Stimulated activated effector memory CD8-positive, alpha-beta T cell treated with anti-CD3 and anti-CD28 coated beads, Interleukin-12 subunit alpha, Interleukin-12 subunit beta, amount 100 ng/mL, for 72 hours (primary cell): ENCODE data around the gene ZBTB11.
"Not testable (repeated sequence)": the region's sequence is repeated elsewhere in the genome, so short reads cannot be mapped to it uniquely, and the experiment has no call there.

Experiments
- ATAC-seq: fragments of 150-1000 bp; cut with Tn5 transposase; 2 replicates; pipeline ENCODE4 v1.10.0; 2021
- DNase-seq, 2 donors: peaks; one replicate each; pipeline ENCODE4 v3.0.0; 2021 to 2022; ENCODE audit warnings: low spot score in 2 of 2
- H3K27ac Mint-ChIP-seq: one replicate; pipeline ENCODE4 v1.8.0; 2022; ENCODE audit warnings: mild to moderate bottlenecking, mixed read lengths
- H3K36me3 Mint-ChIP-seq: one replicate; pipeline ENCODE4 v1.8.0; 2022; ENCODE audit warnings: mild to moderate bottlenecking, mixed read lengths
- H3K4me1 Mint-ChIP-seq: one replicate; pipeline ENCODE4 v1.8.0; 2022; ENCODE audit warnings: mixed read lengths
- H3K4me3 Mint-ChIP-seq: one replicate; pipeline ENCODE4 v1.8.0; 2022; ENCODE audit warnings: mild to moderate bottlenecking, mixed read lengths
- H3K9me3 Mint-ChIP-seq: one replicate; pipeline ENCODE4 v1.8.0; 2022; ENCODE audit warnings: mixed read lengths

ZBTB11 gene, protein sequence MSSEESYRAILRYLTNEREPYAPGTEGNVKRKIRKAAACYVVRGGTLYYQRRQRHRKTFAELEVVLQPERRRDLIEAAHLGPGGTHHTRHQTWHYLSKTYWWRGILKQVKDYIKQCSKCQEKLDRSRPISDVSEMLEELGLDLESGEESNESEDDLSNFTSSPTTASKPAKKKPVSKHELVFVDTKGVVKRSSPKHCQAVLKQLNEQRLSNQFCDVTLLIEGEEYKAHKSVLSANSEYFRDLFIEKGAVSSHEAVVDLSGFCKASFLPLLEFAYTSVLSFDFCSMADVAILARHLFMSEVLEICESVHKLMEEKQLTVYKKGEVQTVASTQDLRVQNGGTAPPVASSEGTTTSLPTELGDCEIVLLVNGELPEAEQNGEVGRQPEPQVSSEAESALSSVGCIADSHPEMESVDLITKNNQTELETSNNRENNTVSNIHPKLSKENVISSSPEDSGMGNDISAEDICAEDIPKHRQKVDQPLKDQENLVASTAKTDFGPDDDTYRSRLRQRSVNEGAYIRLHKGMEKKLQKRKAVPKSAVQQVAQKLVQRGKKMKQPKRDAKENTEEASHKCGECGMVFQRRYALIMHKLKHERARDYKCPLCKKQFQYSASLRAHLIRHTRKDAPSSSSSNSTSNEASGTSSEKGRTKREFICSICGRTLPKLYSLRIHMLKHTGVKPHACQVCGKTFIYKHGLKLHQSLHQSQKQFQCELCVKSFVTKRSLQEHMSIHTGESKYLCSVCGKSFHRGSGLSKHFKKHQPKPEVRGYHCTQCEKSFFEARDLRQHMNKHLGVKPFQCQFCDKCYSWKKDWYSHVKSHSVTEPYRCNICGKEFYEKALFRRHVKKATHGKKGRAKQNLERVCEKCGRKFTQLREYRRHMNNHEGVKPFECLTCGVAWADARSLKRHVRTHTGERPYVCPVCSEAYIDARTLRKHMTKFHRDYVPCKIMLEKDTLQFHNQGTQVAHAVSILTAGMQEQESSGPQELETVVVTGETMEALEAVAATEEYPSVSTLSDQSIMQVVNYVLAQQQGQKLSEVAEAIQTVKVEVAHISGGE

DNA sequence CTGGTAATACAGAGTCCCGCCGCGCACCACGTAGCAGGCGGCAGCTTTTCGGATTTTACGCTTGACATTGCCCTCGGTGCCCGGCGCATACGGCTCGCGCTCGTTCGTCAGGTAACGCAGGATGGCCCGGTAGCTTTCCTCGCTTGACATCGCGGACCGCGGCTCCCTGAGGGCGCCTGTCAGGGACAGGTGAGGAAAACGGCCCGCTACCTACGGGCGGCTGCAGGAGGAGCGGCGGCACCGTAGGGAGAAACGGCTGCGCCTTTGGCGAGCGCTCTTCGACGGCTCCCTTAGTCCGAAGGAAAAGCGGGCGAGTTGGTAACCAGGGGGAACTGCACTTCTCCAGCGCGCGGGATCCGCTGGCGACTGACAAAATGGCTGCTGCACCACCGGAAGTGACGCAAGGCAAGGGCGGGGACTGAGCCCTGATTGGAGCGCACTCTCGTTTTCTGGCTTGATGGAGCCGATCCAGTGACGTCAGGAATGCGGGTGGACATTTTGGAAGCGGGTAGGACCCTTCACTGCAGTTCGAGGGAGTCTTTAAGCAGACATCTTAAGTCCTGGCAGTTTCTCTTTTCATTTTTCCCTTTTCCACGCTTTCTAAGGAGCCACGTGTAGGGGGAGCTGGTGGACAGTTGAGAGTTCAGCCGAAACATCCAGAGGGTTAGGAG lies at the start of gene ZBTB11:
TSS of gene ZBTB11 (minus strand) at position 368 of the 671 bp plus-strand sequence. CDS start at position 150, 218 bp downstream.
- H3K4me3 Mint-ChIP-seq = peak within 1 kb of the TSS; percentile 94
- peaks cover 45% of the 10 kb centered on the region for H3K4me1 Mint-ChIP-seq
- peaks cover 72% of the 10 kb centered on the region for H3K36me3 Mint-ChIP-seq
- DNase-seq (peak; percentile 96 to 100), ATAC-seq (peak; percentile 80)
- no peaks in the 10 kb centered on the region for H3K9me3 Mint-ChIP-seq
- H3K27ac Mint-ChIP-seq = peak within 1 kb of the TSS; percentile 91

DNA sequence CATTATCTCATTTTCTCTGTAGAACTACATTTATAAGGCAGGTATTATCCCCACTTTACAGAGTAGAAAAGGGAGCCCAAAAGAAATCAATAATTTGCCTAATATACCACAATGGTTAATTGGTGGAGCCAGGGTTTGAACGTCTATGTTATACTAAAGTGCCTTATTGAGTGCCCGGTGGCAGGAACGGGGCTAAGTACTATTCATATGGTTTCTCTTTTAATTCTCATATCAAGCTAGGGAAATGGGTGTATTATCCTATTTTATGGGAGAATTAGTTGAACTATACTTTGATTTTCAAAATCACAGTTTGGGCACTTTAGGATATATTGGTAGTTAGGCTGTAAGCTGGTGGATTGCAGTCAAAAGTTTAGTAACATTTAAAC lies 49.0 kb upstream of the ZBTB11 start:
- DNase-seq (no peak), ATAC-seq (no peak)
- Mint-ChIP-seq H3K36me3 (peaks cover 54% of the 10 kb centered on the region), H3K4me1 (peaks cover 24% of the 10 kb centered on the region), H3K27ac (peak overlapping the region; percentile 92), H3K4me3 (peak overlapping the region; percentile 94), H3K9me3 (no peaks in the 10 kb centered on the region)

DNA sequence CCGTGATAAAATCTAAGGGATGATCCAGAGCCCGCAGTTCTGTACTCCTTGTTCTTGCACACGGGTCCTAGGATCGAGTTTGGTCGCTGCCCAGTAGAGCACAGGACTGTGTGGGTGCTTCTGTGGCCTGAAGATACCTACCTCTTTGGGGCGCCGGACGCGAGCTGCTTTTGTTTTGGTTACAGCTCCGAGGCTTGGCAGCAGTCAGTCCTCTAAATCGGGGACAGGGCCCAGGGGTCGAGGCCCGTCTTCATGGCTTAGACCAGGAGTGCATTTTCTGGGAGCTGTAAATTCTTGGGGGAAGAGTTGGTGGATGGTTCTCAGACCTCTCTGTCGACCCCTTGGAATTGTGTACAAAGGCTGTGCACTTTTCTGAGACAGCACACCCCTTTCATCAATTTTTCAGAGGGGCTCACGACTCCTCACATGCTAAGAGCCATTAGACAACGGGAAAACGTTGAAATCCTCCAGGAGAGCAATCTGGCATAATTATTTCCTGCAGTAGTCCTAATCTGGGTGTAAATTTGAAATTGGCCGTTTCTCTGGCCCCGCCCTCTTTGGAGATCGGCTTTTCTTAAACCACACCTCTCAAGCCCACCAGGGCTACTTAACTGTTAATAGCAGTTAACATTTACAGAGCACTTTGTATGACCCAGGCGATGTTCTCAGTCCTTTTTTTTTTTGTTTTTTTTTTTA lies 48.4 kb upstream of the ZBTB11 start:
- peak overlapping the region; percentile 94 for H3K4me3 Mint-ChIP-seq
- peaks cover 28% of the 10 kb centered on the region for H3K4me1 Mint-ChIP-seq
- ATAC-seq (peak; percentile 37), DNase-seq (peak in 1 of 2 donors; percentile 21)
- peaks cover 49% of the 10 kb centered on the region for H3K36me3 Mint-ChIP-seq
- H3K9me3 Mint-ChIP-seq = no peaks in the 10 kb centered on the region
- H3K27ac Mint-ChIP-seq = peak overlapping the region; percentile 92

DNA sequence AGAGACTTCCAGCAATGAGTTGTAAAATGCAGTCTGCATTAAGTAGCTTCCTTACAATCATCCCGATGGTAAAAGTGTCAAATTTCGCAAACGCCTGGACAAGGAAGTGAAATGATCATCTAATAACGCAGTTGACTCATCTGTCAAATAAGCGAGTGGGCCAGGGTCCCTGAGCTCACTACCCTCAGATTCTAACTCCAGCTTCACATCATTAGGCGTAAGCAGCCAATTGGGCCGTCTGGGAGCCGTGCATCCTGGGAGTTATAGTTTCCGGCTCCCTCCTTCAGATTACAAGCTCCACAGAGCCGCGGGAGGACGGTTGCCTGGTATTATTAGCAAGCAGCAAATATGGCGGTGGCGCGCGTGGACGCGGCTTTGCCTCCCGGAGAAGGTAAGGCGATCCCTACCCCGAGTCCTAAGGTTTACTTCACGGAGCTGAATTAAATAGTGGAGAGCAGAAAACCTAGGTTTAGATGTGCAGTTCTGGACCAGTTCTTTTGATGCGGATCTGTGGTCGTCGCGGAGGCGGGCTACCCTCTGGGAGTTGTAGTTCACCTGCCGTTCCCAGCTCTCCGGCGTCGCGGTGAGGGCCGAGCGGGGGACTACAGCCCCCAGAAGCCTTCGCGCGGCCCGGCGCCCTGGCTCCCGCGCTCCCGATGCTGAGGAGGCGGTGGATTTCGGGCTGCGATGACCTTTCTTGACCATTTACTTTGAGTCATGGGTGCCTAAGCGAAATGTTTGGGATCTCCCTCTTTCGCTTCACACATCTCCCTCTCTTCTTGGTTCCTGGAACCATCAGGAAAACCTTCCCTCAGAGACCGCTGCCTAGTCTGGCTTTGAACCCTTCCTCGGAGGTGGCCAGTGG lies 47.6 kb upstream of the ZBTB11 start, which contains the start of gene CEP97:
TSS of gene CEP97 (plus strand) at position 286 of the 865 bp plus-strand sequence. CDS start at position 349, 63 bp downstream.
- Mint-ChIP-seq H3K36me3 (peaks cover 41% of the 10 kb centered on the region), H3K9me3 (no peaks in the 10 kb centered on the region), H3K4me1 (peaks cover 28% of the 10 kb centered on the region), H3K4me3 (peak within 1 kb of the TSS; percentile 94), H3K27ac (peak within 1 kb of the TSS; percentile 92)
- DNase-seq = peak; percentile 80 to 93
- ATAC-seq = peak; percentile 98

DNA sequence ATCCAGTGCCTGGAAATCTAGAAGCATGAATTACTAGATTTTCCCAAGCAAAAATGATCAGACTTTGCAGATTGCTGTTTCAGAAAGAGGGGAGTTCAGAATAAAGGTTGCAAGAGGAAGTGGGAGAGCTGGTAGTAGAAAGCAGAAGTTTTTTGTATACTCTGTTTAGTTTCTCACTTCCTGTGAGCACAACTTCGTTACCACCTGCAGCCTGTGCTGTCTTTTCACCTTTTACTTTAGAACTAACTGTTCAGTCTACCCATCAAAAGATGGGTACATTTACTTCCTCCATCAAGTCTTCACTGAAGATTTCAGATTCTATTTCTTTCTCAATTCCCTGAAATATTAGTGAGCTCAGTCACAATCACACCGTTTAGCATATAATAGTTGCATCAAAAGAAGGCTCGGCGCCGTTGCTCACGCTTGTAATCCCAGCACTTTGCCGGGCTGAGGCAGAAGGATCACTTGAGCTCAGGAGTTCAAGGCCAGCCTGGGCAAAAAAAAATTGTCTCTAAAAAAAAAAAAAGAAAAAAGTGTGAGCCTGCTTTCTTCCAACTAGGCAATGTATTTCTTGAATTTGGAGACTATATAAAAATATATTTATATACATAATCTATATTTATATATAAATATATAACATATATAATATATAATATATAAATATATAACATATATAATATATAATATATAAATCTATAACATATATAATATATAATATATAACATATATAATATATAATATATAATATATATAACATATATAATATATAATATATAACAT lies 45.7 kb upstream of the ZBTB11 start:
- DNase-seq (no peak), ATAC-seq (no peak)
- Mint-ChIP-seq H3K9me3 (no peaks in the 10 kb centered on the region), H3K27ac (peak overlapping the region; percentile 80), H3K4me1 (peaks cover 28% of the 10 kb centered on the region), H3K36me3 (peaks cover 21% of the 10 kb centered on the region), H3K4me3 (peak overlapping the region; percentile 42)

DNA sequence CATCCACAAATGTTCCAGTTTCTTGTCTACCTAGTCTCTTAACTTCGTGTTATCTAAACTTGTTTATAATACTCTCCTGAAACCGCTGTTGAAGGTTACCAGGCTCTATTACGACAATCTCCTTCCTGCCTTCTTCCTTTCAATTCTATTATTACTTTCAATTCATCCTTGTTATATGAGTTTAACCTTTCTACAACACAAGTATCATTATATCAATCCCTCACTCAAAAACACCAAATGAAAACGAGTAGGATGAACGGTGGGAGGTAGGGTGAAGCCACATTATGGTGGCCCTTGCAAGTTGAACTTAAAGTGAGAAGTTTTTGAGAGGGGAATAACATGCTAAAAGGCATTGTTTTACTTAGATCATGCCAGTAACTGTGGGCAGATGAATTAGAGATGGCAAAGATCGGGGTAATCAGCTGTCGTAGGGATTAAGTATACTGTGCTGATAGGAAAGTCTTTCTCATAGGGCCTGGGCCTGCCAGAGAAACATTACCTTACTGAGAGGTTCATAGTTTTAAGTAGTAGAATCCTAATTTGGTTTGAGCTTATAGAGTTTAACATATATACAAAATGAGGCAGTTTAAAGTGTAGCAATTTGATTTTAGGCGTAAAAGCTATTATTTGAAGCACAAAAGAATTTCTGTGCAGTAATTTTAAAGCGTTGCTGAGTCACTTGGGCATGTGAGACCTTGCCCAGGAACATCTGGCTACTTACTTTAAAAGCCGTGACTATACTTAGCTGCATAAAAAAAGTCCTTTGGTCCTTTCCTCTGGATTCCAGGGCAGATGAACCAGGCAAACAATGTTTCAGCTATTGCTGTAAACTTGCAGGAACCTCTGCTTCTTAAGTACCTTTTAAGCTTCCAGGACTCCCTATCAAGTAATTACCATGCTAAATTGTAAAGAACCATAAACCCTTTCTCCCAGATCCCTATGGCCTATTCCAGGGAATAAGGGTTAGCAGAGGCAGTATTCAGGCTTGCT lies 44.2 kb upstream of the ZBTB11 start:
- H3K9me3 Mint-ChIP-seq = no peaks in the 10 kb centered on the region
- peak overlapping the region; percentile 80 for H3K27ac Mint-ChIP-seq
- peaks cover 11% of the 10 kb centered on the region for H3K36me3 Mint-ChIP-seq
- H3K4me1 Mint-ChIP-seq = peaks cover 28% of the 10 kb centered on the region
- DNase-seq (no peak), ATAC-seq (no peak)
- peak overlapping the region; percentile 42 for H3K4me3 Mint-ChIP-seq

DNA sequence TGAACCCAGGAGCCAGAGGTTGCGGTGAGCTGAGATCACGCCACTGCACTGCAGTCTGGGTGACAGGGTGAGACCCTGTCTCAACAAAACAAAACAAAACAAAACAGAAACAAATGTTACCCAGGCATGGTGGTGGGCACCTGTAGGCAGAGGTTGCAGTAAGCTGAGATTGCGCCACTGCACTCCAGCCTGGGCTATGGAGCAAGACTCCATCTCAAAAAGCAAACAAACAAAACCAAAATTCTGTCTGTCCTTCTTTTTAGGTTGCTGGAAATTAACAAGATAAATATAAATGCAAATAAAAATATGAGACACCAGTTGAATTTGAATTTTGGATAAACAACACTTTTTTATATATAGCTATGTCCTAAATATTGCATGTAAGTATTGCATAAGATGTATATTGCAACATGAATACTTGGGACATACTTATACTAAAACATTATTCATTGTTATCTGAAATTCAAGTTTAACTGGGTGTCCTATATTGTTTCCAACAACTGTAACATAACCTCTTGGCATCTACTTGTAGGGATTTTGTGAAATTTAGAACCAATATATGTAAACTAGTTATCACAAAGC lies 42.8 kb upstream of the ZBTB11 start:
- no peak overlapping the region for H3K27ac Mint-ChIP-seq
- peaks cover 6% of the 10 kb centered on the region for H3K36me3 Mint-ChIP-seq
- H3K4me1 Mint-ChIP-seq = peaks cover 28% of the 10 kb centered on the region
- ATAC-seq (no peak), DNase-seq (no peak)
- no peaks in the 10 kb centered on the region for H3K9me3 Mint-ChIP-seq
- no peak overlapping the region for H3K4me3 Mint-ChIP-seq

DNA sequence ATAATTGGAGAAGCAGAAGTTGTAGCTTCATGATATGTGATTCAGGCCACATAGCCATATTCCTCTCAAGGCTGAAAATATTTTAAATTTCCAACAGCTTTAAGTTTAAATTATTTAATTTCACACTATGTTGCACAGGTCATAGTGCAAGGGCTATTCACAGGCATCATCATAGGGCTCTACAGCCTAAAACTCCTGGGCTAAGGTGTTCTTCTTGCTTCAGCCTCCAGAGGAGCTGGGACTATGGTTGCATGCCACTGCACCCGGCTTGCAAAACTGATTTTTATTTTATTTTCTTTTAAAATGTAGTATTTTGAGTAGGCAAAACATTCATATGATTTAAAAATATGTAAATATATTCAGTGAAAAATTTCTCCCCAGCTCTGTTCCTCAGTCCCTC lies 41.5 kb upstream of the ZBTB11 start:
- Mint-ChIP-seq H3K27ac (no peak overlapping the region), H3K4me3 (no peak overlapping the region)
- ATAC-seq = no peak

DNA sequence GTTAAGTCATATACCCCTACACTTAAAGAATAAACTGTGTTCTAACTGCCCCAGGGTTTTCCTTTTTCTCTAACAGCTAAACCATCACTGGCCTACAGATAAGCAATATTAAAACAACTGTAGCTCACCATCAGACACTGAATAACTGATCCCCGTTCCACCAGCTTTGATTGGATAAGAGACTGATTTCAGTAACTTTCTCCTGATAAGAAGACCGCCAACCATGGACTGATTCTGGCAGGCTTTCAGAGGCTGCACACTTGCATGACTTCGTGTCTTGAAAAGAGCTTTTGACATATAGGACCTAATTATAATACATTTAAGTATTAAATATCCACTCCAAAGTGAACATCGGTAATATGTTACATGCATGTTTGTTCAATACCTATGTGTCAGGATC lies 32.2 kb upstream of the ZBTB11 start:
- Mint-ChIP-seq H3K4me3 (no peak overlapping the region), H3K36me3 (no peaks in the 10 kb centered on the region), H3K9me3 (no peaks in the 10 kb centered on the region), H3K4me1 (no peaks in the 10 kb centered on the region), H3K27ac (no peak overlapping the region)
- DNase-seq = no peak
- ATAC-seq = no peak

More for the DNA sequence above, 41.5 kb upstream of the ZBTB11 start:
- Mint-ChIP-seq H3K36me3 (peaks cover 5% of the 10 kb centered on the region), H3K9me3 (no peaks in the 10 kb centered on the region), H3K4me1 (peaks cover 22% of the 10 kb centered on the region)
- no peak for DNase-seq

DNA sequence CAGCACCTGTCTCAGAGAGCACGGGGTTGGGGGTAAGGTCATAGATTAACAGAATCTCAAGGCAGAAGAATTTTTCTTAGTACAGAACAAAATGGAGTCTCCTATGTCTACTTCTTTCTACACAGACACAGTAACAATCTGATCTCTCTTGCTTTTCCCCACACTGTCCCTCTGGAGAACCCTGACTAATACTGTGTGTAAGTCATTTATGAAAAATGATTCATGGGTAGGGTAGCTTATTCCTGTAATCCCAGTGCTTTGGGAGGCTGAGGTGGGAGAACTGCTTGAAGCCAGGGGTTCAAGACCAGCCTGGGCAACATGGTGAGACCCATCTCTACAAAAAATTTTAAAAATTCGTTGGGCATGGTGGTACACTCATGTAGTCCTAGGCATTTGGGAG lies 27.7 kb upstream of the ZBTB11 start:
- not testable (repeated sequence) for H3K9me3 Mint-ChIP-seq, ATAC-seq, DNase-seq, H3K27ac Mint-ChIP-seq, H3K4me1 Mint-ChIP-seq, H3K36me3 Mint-ChIP-seq, H3K4me3 Mint-ChIP-seq

DNA sequence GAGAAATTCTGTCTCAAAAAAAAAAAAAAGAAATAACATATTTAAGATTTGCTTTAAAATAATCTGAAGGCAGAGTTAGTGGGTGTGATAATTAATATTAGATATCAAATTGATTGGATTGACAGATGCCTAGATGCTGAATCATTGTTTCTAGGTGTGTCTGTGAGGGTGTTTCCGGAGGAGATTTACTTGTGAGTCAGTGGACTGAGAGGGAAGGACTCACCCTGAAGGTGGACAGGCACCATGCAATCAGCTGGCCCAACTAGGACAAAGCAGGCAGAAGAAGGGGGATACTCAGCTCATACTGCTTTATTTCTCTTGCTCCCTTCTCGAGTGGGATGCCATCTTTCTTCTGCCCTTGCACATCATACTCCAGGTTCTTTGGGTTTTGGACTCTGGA lies 26.2 kb upstream of the ZBTB11 start:
- DNase-seq = no peak
- ATAC-seq = no peak
- Mint-ChIP-seq H3K4me3 (no peak overlapping the region), H3K9me3 (no peaks in the 10 kb centered on the region), H3K36me3 (no peaks in the 10 kb centered on the region), H3K4me1 (no peaks in the 10 kb centered on the region), H3K27ac (peak overlapping the region; percentile 45)

DNA sequence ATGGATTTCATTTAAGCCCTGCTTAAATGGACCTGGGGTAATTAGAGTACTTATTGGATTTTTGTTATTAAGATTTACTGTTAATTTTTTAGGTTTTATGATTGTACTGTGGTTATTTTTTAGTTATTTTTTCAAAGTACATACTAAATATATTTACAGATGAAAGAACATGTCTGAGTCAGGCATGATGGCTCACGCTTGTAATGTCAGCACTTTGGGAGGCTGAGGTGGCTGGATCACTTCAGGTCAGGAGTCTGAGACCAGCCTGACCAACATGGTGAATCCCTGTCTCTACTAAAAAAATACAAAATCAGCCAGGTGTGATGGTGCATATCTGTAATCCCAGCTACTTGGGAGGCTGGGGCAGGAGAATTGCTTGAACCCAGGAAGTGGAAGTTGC lies 25.8 kb upstream of the ZBTB11 start:
- Mint-ChIP-seq H3K36me3 (no peaks in the 10 kb centered on the region), H3K9me3 (no peaks in the 10 kb centered on the region), H3K4me1 (no peaks in the 10 kb centered on the region), H3K27ac (no peak overlapping the region), H3K4me3 (no peak overlapping the region)
- DNase-seq (no peak), ATAC-seq (no peak)
